Suprapubic skin (tissue), 4 donors: Measurements from ENCODE around the gene LRRN2.

Experiments used
- CTCF ChIP-seq, 2 donors: fragments of 200-600 bp in 1 of 2; fragments of 450-650 bp in 1 of 2; sonication (generic) in 1 of 2; IDR thresholded peaks; one replicate each; pipeline ENCODE4 v1.5.1; 2016 to 2019; ENCODE audit warnings: antibody characterized with exemption in 2 of 2, mild to moderate bottlenecking in 1 of 2, moderate library complexity in 1 of 2
- POLR2A ChIP-seq, 2 donors: fragments of 450-650 bp; IDR thresholded peaks; one replicate each; pipeline ENCODE4 v1.6.1; 2017; ENCODE audit warnings: antibody characterized with exemption in 2 of 2, mild to moderate bottlenecking in 2 of 2, moderate library complexity in 2 of 2
- POLR2AphosphoS5 ChIP-seq, 3 donors: sonication (generic); formaldehyde crosslinking; IDR thresholded peaks; one replicate each; pipeline ENCODE4 v1.6.1; 2017; ENCODE audit warnings: antibody characterized with exemption in 3 of 3

DNA sequence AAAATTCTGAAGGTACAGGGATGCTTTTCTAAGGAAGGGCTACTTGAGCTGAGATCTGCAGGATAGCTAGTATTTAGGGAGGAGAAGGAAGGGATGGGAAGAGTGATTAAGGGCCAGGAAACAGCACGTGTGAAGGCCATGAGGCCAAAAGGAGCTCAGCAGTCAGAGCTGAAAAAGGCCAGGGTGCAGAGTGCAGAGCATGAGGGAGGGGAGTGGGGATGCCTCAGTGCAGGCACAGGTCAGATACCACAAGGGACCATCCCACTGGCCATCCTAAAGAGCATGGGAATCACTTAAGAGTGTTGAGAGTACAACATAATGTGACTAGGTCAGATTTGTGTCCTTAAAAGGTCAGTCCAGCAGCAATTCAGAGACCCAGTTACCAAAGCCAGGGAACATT is 16.0 kb downstream of the LRRN2 start:
- TF ChIP-seq CTCF (IDR thresholded peaks at IDR 0.05), result no peak
- TF ChIP-seq POLR2A (IDR thresholded peaks at IDR 0.05), result no peak
- no peak for TF ChIP-seq POLR2AphosphoS5 (IDR thresholded peaks at IDR 0.05)
